H1 (cell line): ENCODE data around the gene CHRNG. TPM values are rescaled to one million over a fixed set of nuclear protein-coding genes. Genes with fewer than 3 reads are reported as not detected.

Source experiments
- CTCF ChIA-PET: fragments of 300-600 bp; sonication (Branson Sonifier 250); formaldehyde crosslinking; loops from one replicate; lab custom pipeline; 2021; ENCODE audit not compliant: partially characterized antibody; lab: Charles Lee
- POLR2A ChIA-PET: fragments of 300-600 bp; sonication (Branson Sonifier 250); formaldehyde crosslinking; loops from one replicate; lab custom pipeline; 2021; ENCODE audit warnings: inconsistent platforms; ENCODE audit not compliant: partially characterized antibody; lab: Charles Lee
- DNase-seq, 2 experiments: peaks; one replicate each; pipeline versions ENCODE4 v3.0.0 to v3.0.0-alpha.2; 2010 to 2022; ENCODE audit warnings: low spot score in 2 of 2, low read depth in 1 of 2, mixed read lengths in 1 of 2
- FAIRE-seq: peaks from 2 replicates; lab custom pipeline; 2011; peaks lifted over from hg19 to GRCh38; lab: Jason Lieb, UNC
- H2AFZ ChIP-seq: 2 replicates; pipeline ENCODE4 v1.8.1; 2012; ENCODE audit warnings: low read length, inconsistent platforms
- H2AK5ac ChIP-seq: 2 replicates; pipeline ENCODE4 v1.6.1; 2013; ENCODE audit warnings: low read depth, low read length
- H2BK120ac ChIP-seq: replicated peaks from 2 replicates; pipeline ENCODE3; 2013; ENCODE audit warnings: low read depth, low read length, inconsistent platforms
- H2BK12ac ChIP-seq: 2 replicates; pipeline ENCODE4 v1.6.1; 2013; ENCODE audit warnings: low read depth, low read length
- H2BK15ac ChIP-seq: 2 replicates; pipeline ENCODE4 v1.6.1; 2013; ENCODE audit warnings: low read length
- H2BK20ac ChIP-seq: 2 replicates; pipeline ENCODE4 v1.6.1; 2013; ENCODE audit warnings: low read length
- H2BK5ac ChIP-seq: 2 replicates; pipeline ENCODE4 v1.6.1; 2013; ENCODE audit warnings: low read depth, low read length
- H3K14ac ChIP-seq: 2 replicates; pipeline ENCODE4 v1.6.1; 2013; ENCODE audit warnings: inconsistent platforms; ENCODE audit not compliant: insufficient read length
- H3K18ac ChIP-seq: 2 replicates; pipeline ENCODE4 v1.6.1; 2013; ENCODE audit warnings: low read length; ENCODE audit errors: extremely low read depth
- H3K23ac ChIP-seq: 2 replicates; pipeline ENCODE4 v1.6.1; 2013; ENCODE audit warnings: inconsistent platforms; ENCODE audit not compliant: insufficient read length
- H3K23me2 ChIP-seq: 2 replicates; pipeline ENCODE4 v1.6.1; 2013; ENCODE audit warnings: low read depth, low read length
- H3K27ac ChIP-seq: 2 replicates; pipeline ENCODE4 v1.6.1; 2011; ENCODE audit warnings: low read depth, low read length, inconsistent platforms
- H3K27me3 ChIP-seq, 4 experiments: replicated peaks in 1 of 4; 1 replicate in 1 of 4; 2 replicates in 3 of 4; pipeline versions ENCODE4 v1.6.1 to v1.8.1; 2011 to 2013; ENCODE audit warnings: low read length in 3 of 4, mild to moderate bottlenecking in 3 of 4, inconsistent platforms in 2 of 4, mixed read lengths in 2 of 4, moderate library complexity in 1 of 4; ENCODE audit not compliant: control insufficient read depth in 3 of 4, insufficient read depth in 3 of 4; ENCODE audit errors: extremely low read depth in 1 of 4
- H3K36me3 ChIP-seq, 4 experiments: 2 replicates each; pipeline versions ENCODE4 v1.6.1 to v1.8.1; 2011 to 2013; ENCODE audit warnings: mild to moderate bottlenecking in 4 of 4, low read length in 3 of 4, moderate library complexity in 2 of 4, control low read depth in 1 of 4, inconsistent platforms in 1 of 4; ENCODE audit not compliant: insufficient read depth in 4 of 4, control insufficient read depth in 2 of 4
- H3K4ac ChIP-seq: replicated peaks from 2 replicates; pipeline ENCODE3; 2013; ENCODE audit warnings: low read length, low read depth, mixed read lengths, inconsistent platforms; ENCODE audit not compliant: insufficient read length
- H3K4me1 ChIP-seq, 4 experiments: replicated peaks in 1 of 4; 1 replicate in 1 of 4; 2 replicates in 3 of 4; pipeline versions ENCODE4 v1.6.1 to v1.8.1; 2011 to 2013; ENCODE audit warnings: low read length in 3 of 4, inconsistent platforms in 2 of 4, mixed read lengths in 1 of 4; ENCODE audit not compliant: insufficient read depth in 4 of 4, control insufficient read depth in 3 of 4
- H3K4me2 ChIP-seq, 2 experiments: 2 replicates each; pipeline versions ENCODE4 v1.6.1 to v1.8.1; 2011 to 2013; ENCODE audit warnings: low read depth in 2 of 2, low read length in 2 of 2, control low read depth in 1 of 2, inconsistent platforms in 1 of 2, mild to moderate bottlenecking in 1 of 2; ENCODE audit not compliant: insufficient read depth in 1 of 2
- H3K4me3 ChIP-seq, 4 experiments: fragments of 200-600, 300-600 bp in 1 of 4; sonication (generic), shearing (Covaris generic), sonication (Bioruptor Twin) in 1 of 4; 2 replicates each; pipeline versions ENCODE4 v1.5.1 to v1.8.1; 2011 to 2016; ENCODE audit warnings: low read length in 4 of 4, low read depth in 3 of 4, control low read depth in 2 of 4, inconsistent platforms in 2 of 4, mild to moderate bottlenecking in 2 of 4, mixed read lengths in 1 of 4, moderate library complexity in 1 of 4; ENCODE audit not compliant: insufficient read depth in 2 of 4; ENCODE audit errors: extremely low read depth in 1 of 4
- H3K56ac ChIP-seq: replicated peaks from 2 replicates; pipeline ENCODE3; 2013; ENCODE audit warnings: low read depth, mild to moderate bottlenecking, mixed read lengths, low read length, inconsistent platforms; ENCODE audit not compliant: insufficient read length
- H3K79me1 ChIP-seq: 2 replicates; pipeline ENCODE4 v1.6.1; 2013; ENCODE audit warnings: low read depth, low read length, control low read depth
- H3K79me2 ChIP-seq, 2 experiments: 2 replicates each; pipeline versions ENCODE4 v1.6.1 to v1.8.1; 2012 to 2013; ENCODE audit warnings: low read length in 2 of 2, mild to moderate bottlenecking in 2 of 2, inconsistent platforms in 1 of 2; ENCODE audit not compliant: insufficient read depth in 2 of 2, control insufficient read depth in 1 of 2
- H3K9ac ChIP-seq, 4 experiments: replicated peaks in 1 of 4; 1 replicate in 1 of 4; 2 replicates in 3 of 4; pipeline versions ENCODE4 v1.6.1 to v1.8.1; 2011 to 2013; ENCODE audit warnings: low read depth in 3 of 4, low read length in 3 of 4, control low read depth in 2 of 4, mild to moderate bottlenecking in 2 of 4, moderate library complexity in 2 of 4, inconsistent platforms in 1 of 4; ENCODE audit errors: extremely low read depth in 1 of 4
- H3K9me3 ChIP-seq, 2 experiments: 2 replicates each; pipeline versions ENCODE4 v1.6.1 to v1.8.1; 2012 to 2013; ENCODE audit warnings: mild to moderate bottlenecking in 2 of 2, moderate library complexity in 2 of 2, control low read depth in 1 of 2, inconsistent platforms in 1 of 2, low read depth in 1 of 2, low read length in 1 of 2, mixed read lengths in 1 of 2; ENCODE audit not compliant: insufficient read depth in 2 of 2
- H4K20me1 ChIP-seq, 2 experiments: replicated peaks in 1 of 2; 2 replicates each; pipeline versions ENCODE3 to v1.8.1; 2011 to 2013; ENCODE audit warnings: inconsistent platforms in 2 of 2, low read length in 2 of 2, mild to moderate bottlenecking in 1 of 2; ENCODE audit not compliant: insufficient read depth in 2 of 2, control insufficient read depth in 1 of 2
- H4K5ac ChIP-seq: 2 replicates; pipeline ENCODE4 v1.6.1; 2013; ENCODE audit warnings: low read length, low read depth, mixed read lengths, inconsistent platforms; ENCODE audit not compliant: insufficient read length
- H4K8ac ChIP-seq: 2 replicates; pipeline ENCODE4 v1.8.0; 2013; ENCODE audit warnings: mild to moderate bottlenecking, moderate library complexity, low read length, inconsistent platforms; ENCODE audit not compliant: insufficient read depth; ENCODE audit errors: extremely low read depth
- H4K91ac ChIP-seq: replicated peaks from 2 replicates; pipeline ENCODE3; 2013; ENCODE audit warnings: low read length, mixed read lengths, inconsistent platforms; ENCODE audit not compliant: insufficient read length
- CBX8 ChIP-seq: fragments of 300-800, 300-1000 bp; sonication (generic); IDR thresholded peaks from 2 replicates; pipeline ENCODE4 v1.7.1; 2016; ENCODE audit warnings: low read depth, low read length, borderline replicate concordance
- E2F6 ChIP-seq: IDR thresholded peaks from 2 replicates; pipeline ENCODE4 v1.6.1; 2012; ENCODE audit warnings: inconsistent platforms
- GABPA ChIP-seq: IDR thresholded peaks from 2 replicates; pipeline ENCODE4 v1.6.1; 2011; ENCODE audit warnings: mild to moderate bottlenecking, low read length, moderate library complexity, borderline replicate concordance; ENCODE audit not compliant: insufficient read depth
- MAFK ChIP-seq: IDR thresholded peaks from 2 replicates; pipeline ENCODE4 v1.6.1; 2012; ENCODE audit warnings: low read depth, mild to moderate bottlenecking, improper control_type of control experiment, low read length
- RNF2 ChIP-seq: fragments of 200-900, 300-1000 bp; sonication (generic); IDR thresholded peaks from 2 replicates; pipeline ENCODE4 v1.7.1; 2016; ENCODE audit warnings: borderline replicate concordance, low read depth, mild to moderate bottlenecking, antibody characterized with exemption, low read length; ENCODE audit not compliant: poor library complexity, severe bottlenecking; ENCODE audit errors: missing control alignments
- RXRA ChIP-seq: IDR thresholded peaks from 2 replicates; pipeline ENCODE4 v1.6.1; 2011; ENCODE audit warnings: low read depth, mild to moderate bottlenecking, low read length, moderate library complexity; ENCODE audit not compliant: insufficient read depth
- SIRT6 ChIP-seq: IDR thresholded peaks from one replicate; pipeline ENCODE4 v1.7.1; 2012; ENCODE audit warnings: low read length, inconsistent platforms
- SIX5 ChIP-seq: IDR thresholded peaks from 2 replicates; pipeline ENCODE4 v1.6.1; 2011; ENCODE audit warnings: mild to moderate bottlenecking, low read depth, low read length
- USF2 ChIP-seq: IDR thresholded peaks from 2 replicates; pipeline ENCODE4 v1.6.1; 2011; ENCODE audit warnings: low read length, improper control_type of control experiment
- YY1 ChIP-seq: IDR thresholded peaks from 2 replicates; pipeline ENCODE4 v1.6.1; 2011; ENCODE audit warnings: low read depth, mild to moderate bottlenecking, low read length
- WGBS, 2 experiments: shearing (Covaris generic) in 1 of 2; methylation state at CpG; one replicate each; pipeline versions ENCODE4 v1.1.6 to v1.1.7; 2013 to 2015; ENCODE audit warnings: low lambda C conversion rate in 2 of 2, mixed read lengths in 2 of 2, inconsistent platforms in 1 of 2, low coverage in 1 of 2, missing lambda C conversion rate in 1 of 2; ENCODE audit not compliant: insufficient replicate concordance in 2 of 2, insufficient coverage in 1 of 2, insufficient read length in 1 of 2; ENCODE audit errors: extremely low coverage in 1 of 2, missing lambda C conversion rate in 1 of 2; 5-methylcytosine and 5-hydroxymethylcytosine counted together
- polyA plus RNA-seq, 7 experiments: library from polyadenylated mRNA; depleted of rRNA in 3 of 7; stranded (reverse) in 5 of 7; unstranded in 2 of 7; fragments of >200 nt in 5 of 7; fragments of 200-250 nt in 2 of 7; gene quantifications; 1 replicate in 5 of 7; 2 replicates in 1 of 7; 4 replicates in 1 of 7; pipeline versions ENCODE4 v1.2.1 to v1.2.3, GENCODE V29; 2011 to 2013; ENCODE audit warnings: missing spikeins in 2 of 7, mixed read lengths in 2 of 7
- total RNA-seq: library from RNA; stranded (reverse); fragmentation: NEBNext Ultra II Directional; extraction: Animal tissue kit (Norgen Biotek cat#: 25700); gene quantifications from 2 replicates; pipeline ENCODE4 v1.2.1, GENCODE V29; 2021

The CHRNG gene
- total and polyA plus RNA-seq, 2 of the 8 experiments (the other 6 are each of a cell fraction or from before 2014, with no cell fraction given): 0.05 TPM; not detected in 1

GRCh38 chr2:232535761-232536530 lies 3.5 kb upstream of the CHRNG start:
- Histone ChIP-seq H2BK5ac (no peak overlapping the region), H3K9ac (no peak overlapping the region)
- TF ChIP-seq GABPA (no peak), YY1 (no peak), SIRT6 (no peak), USF2 (no peak), RNF2 (no peak), MAFK (no peak), CBX8 (no peak), E2F6 (no peak), SIX5 (no peak), RXRA (no peak)

More at GRCh38 chr2:232535761-232536530, 3.5 kb upstream of the CHRNG start:
- Histone ChIP-seq H2BK12ac (no peak overlapping the region), H3K79me2 (no peaks in the 10 kb centered on the region), H3K14ac (no peak overlapping the region), H3K4me2 (no peak overlapping the region), H3K23ac (no peak overlapping the region), H4K20me1 (no peaks in the 10 kb centered on the region), H3K27me3 (no peaks in the 10 kb centered on the region), H3K23me2 (0 out of 2 replicates have a peak, but pooled peaks cover 1% of the 10 kb centered on the region), H3K36me3 (no peaks in the 10 kb centered on the region), H3K79me1 (no peaks in the 10 kb centered on the region), H2BK20ac (no peak overlapping the region), H3K4me3 (no peak overlapping the region), H3K9me3 (0 out of 4 replicates have a peak, but pooled peaks cover 0 to 5% of the 10 kb centered on the region in 2 experiments), H4K5ac (no peak overlapping the region), H3K4me1 (peaks cover 0 to 18% (median 11%) of the 10 kb centered on the region in 4 experiments; a peak in 6 of 7 replicates), H3K56ac (no peak overlapping the region), H2AFZ (no peak overlapping the region), H4K91ac (no peak overlapping the region), H2BK120ac (no peak overlapping the region), H3K27ac (no peak overlapping the region), H4K8ac (no peak overlapping the region), H2AK5ac (no peak overlapping the region), H2BK15ac (no peak overlapping the region), H3K18ac (no peak overlapping the region), H3K4ac (no peak overlapping the region)
- FAIRE-seq (no peak), DNase-seq (no peak)
- ChIA-PET POLR2A (interaction anchor here (1.3 to 1.9 kb wide), 2 partner anchors 10 to 12 kb away, joined by 4 to 5 read pairs; partner anchors contain the start of gene CHRND), CTCF (interaction anchor here (0.6 to 5.5 kb wide), 5 partner anchors 9 to 64 kb away, joined by 3 to 29 read pairs (median 21); partner anchors contain the start of genes CHRND and PRSS56)
- WGBS, 2 experiments: 92% methylated on average over 5 of the region's 5 CpGs; no CpG with 5 or more reads in 1 of the 2 experiments
